H9 (cell line): ENCODE results near the gene NUDT2. TPM values are rescaled to one million over a fixed set of nuclear protein-coding genes. Genes with fewer than 3 reads are reported as not detected.

Source experiments
- DNase-seq: peaks from one replicate; pipeline ENCODE4 v3.0.0-alpha.2; 2017
- H2AFZ ChIP-seq: one replicate; pipeline ENCODE4 v1.6.1; 2013; ENCODE audit warnings: mild to moderate bottlenecking, low read length, control low read depth, moderate library complexity
- H2AK5ac ChIP-seq: 2 replicates; pipeline ENCODE4 v1.6.1; 2013; ENCODE audit warnings: low read length, control low read depth, mixed read lengths; ENCODE audit not compliant: insufficient read length
- H2BK120ac ChIP-seq: one replicate; pipeline ENCODE4 v1.6.1; 2013; ENCODE audit warnings: low read depth, mild to moderate bottlenecking, low read length, control low read depth, inconsistent platforms; ENCODE audit not compliant: poor library complexity, severe bottlenecking
- H2BK12ac ChIP-seq: 2 replicates; pipeline ENCODE4 v1.6.1; 2013; ENCODE audit warnings: low read length, control low read depth, mixed read lengths, low read depth; ENCODE audit not compliant: insufficient read length
- H2BK15ac ChIP-seq: 2 replicates; pipeline ENCODE4 v1.6.1; 2013; ENCODE audit warnings: low read depth, low read length, control low read depth
- H2BK20ac ChIP-seq: one replicate; pipeline ENCODE4 v1.6.1; 2013; ENCODE audit warnings: low read depth, mild to moderate bottlenecking, low read length, control low read depth, inconsistent platforms; ENCODE audit not compliant: poor library complexity, severe bottlenecking
- H2BK5ac ChIP-seq: 2 replicates; pipeline ENCODE4 v1.6.1; 2013; ENCODE audit warnings: low read length, control low read depth, mixed read lengths; ENCODE audit not compliant: insufficient read length
- H3K14ac ChIP-seq: 2 replicates; pipeline ENCODE4 v1.6.1; 2013; ENCODE audit warnings: low read length, control low read depth; ENCODE audit not compliant: insufficient read depth
- H3K18ac ChIP-seq: 2 replicates; pipeline ENCODE4 v1.6.1; 2013; ENCODE audit warnings: low read depth, mild to moderate bottlenecking, mixed read lengths, low read length, control low read depth; ENCODE audit not compliant: insufficient read length
- H3K23ac ChIP-seq: 2 replicates; pipeline ENCODE4 v1.6.1; 2013; ENCODE audit warnings: low read length, control low read depth, mixed read lengths, low read depth; ENCODE audit not compliant: insufficient read length
- H3K23me2 ChIP-seq: 2 replicates; pipeline ENCODE4 v1.6.1; 2013; ENCODE audit warnings: low read depth, mild to moderate bottlenecking, mixed read lengths, low read length, control low read depth; ENCODE audit not compliant: insufficient read length, poor library complexity, severe bottlenecking
- H3K27ac ChIP-seq: 2 replicates; pipeline ENCODE4 v1.5.1; 2013; ENCODE audit warnings: low read length, control low read depth, mixed read lengths, low read depth; ENCODE audit not compliant: insufficient read length
- H3K27me3 ChIP-seq: 2 replicates; pipeline ENCODE4 v1.6.1; 2013; ENCODE audit warnings: low read length, control low read depth, inconsistent platforms; ENCODE audit not compliant: insufficient read depth
- H3K4ac ChIP-seq: 2 replicates; pipeline ENCODE4 v1.6.1; 2013; ENCODE audit warnings: low read depth, mild to moderate bottlenecking, control low read depth, inconsistent platforms, low read length, moderate library complexity
- H3K4me1 ChIP-seq: 2 replicates; pipeline ENCODE4 v1.6.1; 2013; ENCODE audit warnings: low read length, control low read depth, inconsistent platforms; ENCODE audit not compliant: insufficient read depth
- H3K4me2 ChIP-seq: 2 replicates; pipeline ENCODE4 v1.6.1; 2013; ENCODE audit warnings: low read length, control low read depth, mixed read lengths; ENCODE audit not compliant: insufficient read length, insufficient read depth
- H3K56ac ChIP-seq: 2 replicates; pipeline ENCODE4 v1.6.1; 2013; ENCODE audit warnings: low read depth, mild to moderate bottlenecking, mixed read lengths, low read length, control low read depth; ENCODE audit not compliant: insufficient read length
- H3K79me1 ChIP-seq: 2 replicates; pipeline ENCODE4 v1.6.1; 2013; ENCODE audit warnings: low read depth, mild to moderate bottlenecking, moderate library complexity, low read length, control low read depth, inconsistent platforms; ENCODE audit not compliant: insufficient read depth, poor library complexity, severe bottlenecking
- H3K79me2 ChIP-seq: 2 replicates; pipeline ENCODE4 v1.6.1; 2013; ENCODE audit warnings: low read length, control low read depth, inconsistent platforms; ENCODE audit not compliant: insufficient read depth
- H3K9ac ChIP-seq: 2 replicates; pipeline ENCODE4 v1.6.1; 2013; ENCODE audit warnings: low read length, control low read depth, mixed read lengths; ENCODE audit not compliant: insufficient read length; ENCODE audit errors: extremely low read depth
- H3K9me3 ChIP-seq: one replicate; pipeline ENCODE4 v1.6.1; 2013; ENCODE audit warnings: low read depth, low read length, inconsistent platforms; ENCODE audit not compliant: control insufficient read depth
- H3T11ph ChIP-seq: one replicate; pipeline ENCODE4 v1.6.1; 2013; ENCODE audit warnings: mild to moderate bottlenecking, low read length, control low read depth, inconsistent platforms
- H4K20me1 ChIP-seq: one replicate; pipeline ENCODE4 v1.6.1; 2013; ENCODE audit not compliant: control insufficient read depth, insufficient read length, insufficient read depth
- H4K5ac ChIP-seq: 2 replicates; pipeline ENCODE4 v1.6.1; 2013; ENCODE audit warnings: low read depth, mild to moderate bottlenecking, mixed read lengths, low read length, control low read depth; ENCODE audit not compliant: insufficient read length
- H4K8ac ChIP-seq: replicated peaks from 2 replicates; pipeline ENCODE4 v1.6.1; 2013; ENCODE audit warnings: low read length, control low read depth, mixed read lengths, low read depth; ENCODE audit not compliant: insufficient read length
- H4K91ac ChIP-seq: 2 replicates; pipeline ENCODE4 v1.6.1; 2013; ENCODE audit warnings: low read depth, mild to moderate bottlenecking, moderate library complexity, mixed read lengths, low read length, control low read depth; ENCODE audit not compliant: insufficient read length
- H3K27ac Mint-ChIP-seq, 3 experiments: 2 replicates in 2 of 3; 3 replicates in 1 of 3; pipeline ENCODE4 v1.8.0; 2020 to 2021; ENCODE audit warnings: mixed read lengths in 3 of 3, mild to moderate bottlenecking in 1 of 3, moderate library complexity in 1 of 3
- H3K27me3 Mint-ChIP-seq: 2 replicates; pipeline ENCODE4 v1.8.0; 2021; ENCODE audit warnings: low read depth, mild to moderate bottlenecking, moderate library complexity, mixed read lengths
- H3K36me3 Mint-ChIP-seq, 3 experiments: 2 replicates in 2 of 3; 3 replicates in 1 of 3; pipeline ENCODE4 v1.8.0; 2020 to 2021; ENCODE audit warnings: low read depth in 3 of 3, mixed read lengths in 3 of 3; ENCODE audit not compliant: insufficient read depth in 1 of 3
- H3K4me1 Mint-ChIP-seq, 2 experiments: 2 replicates each; pipeline ENCODE4 v1.8.0; 2020; ENCODE audit warnings: mixed read lengths in 2 of 2
- H3K4me3 Mint-ChIP-seq, 2 experiments: 2 replicates in 1 of 2; 3 replicates in 1 of 2; pipeline ENCODE4 v1.8.0; 2020 to 2021; ENCODE audit warnings: mild to moderate bottlenecking in 2 of 2, mixed read lengths in 2 of 2, moderate library complexity in 1 of 2
- H3K9me3 Mint-ChIP-seq, 2 experiments: 2 replicates in 1 of 2; 3 replicates in 1 of 2; pipeline ENCODE4 v1.8.0; 2020; ENCODE audit warnings: mild to moderate bottlenecking in 2 of 2, mixed read lengths in 2 of 2, moderate library complexity in 1 of 2
- CTCF ChIP-seq: fragments of 200-600 bp; sonication (generic); conservative IDR thresholded peaks from 3 replicates; pipeline ENCODE4 v1.8.0; 2021; ENCODE audit warnings: antibody characterized with exemption, mild to moderate bottlenecking
- WGBS: extraction: QIAGEN DNeasy Blood & Tissue Kit; methylation state at CpG from one replicate; pipeline ENCODE4 v1.1.7; 2013; ENCODE audit warnings: missing lambda C conversion rate, low lambda C conversion rate, mixed read lengths; ENCODE audit not compliant: insufficient read length; ENCODE audit errors: extremely low coverage; 5-methylcytosine and 5-hydroxymethylcytosine counted together
- total RNA-seq: library from RNA; stranded (reverse); gene quantifications from 2 replicates; pipeline ENCODE4 v1.2.1, GENCODE V29; 2021

NUDT2 gene
- total RNA-seq, 1 experiment from 2014 or later, result 14.1 TPM

- H3K36me3 Mint-ChIP-seq, result peaks cover 1 to 45% (median 32%) of the 10 kb centered on the region in 3 experiments; a peak in 6 of 7 replicates
- Histone ChIP-seq H2BK5ac (no peak overlapping the region), H2BK120ac (no peak overlapping the region), H3K18ac (no peak overlapping the region), H2AK5ac (no peak overlapping the region), H3K4me1 (no peaks in the 10 kb centered on the region), H4K91ac (no peak overlapping the region), H3K79me2 (no peaks in the 10 kb centered on the region), H2BK12ac (no peak overlapping the region), H3K23ac (no peak overlapping the region), H3K27me3 (no peaks in the 10 kb centered on the region; the same call in 1 of the 2 replicates), H3K4me2 (no peak overlapping the region), H3K4ac (no peak overlapping the region), H3K79me1 (no peaks in the 10 kb centered on the region), H3K14ac (no peak overlapping the region), H4K5ac (no peak overlapping the region), H3K23me2 (no peaks in the 10 kb centered on the region), H3K56ac (no peak overlapping the region), H2BK15ac (no peak overlapping the region), H4K8ac (no peak overlapping the region), H4K20me1 (no peaks in the 10 kb centered on the region), H2AFZ (no peak overlapping the region), H3K9ac (no peak overlapping the region), H2BK20ac (no peak overlapping the region), H3K27ac (no peak overlapping the region), H3K9me3 (no peaks in the 10 kb centered on the region), H3T11ph (no peak overlapping the region)
- no CpG with 5 or more reads among the region's 5 CpGs for WGBS
- DNase-seq, result no peak
- no peak overlapping the region for H3K4me3 Mint-ChIP-seq
- peaks cover 15 to 20% of the 10 kb centered on the region in 2 experiments for H3K4me1 Mint-ChIP-seq
- TF ChIP-seq CTCF, result no peak
- no peaks in the 10 kb centered on the region for H3K27me3 Mint-ChIP-seq
- peak overlapping the region; percentile 12 to 68 (median 15); a peak in 2 of 7 replicates for H3K27ac Mint-ChIP-seq
- H3K9me3 Mint-ChIP-seq, result no peaks in the 10 kb centered on the region
Measured at GRCh38 chr9:34343090-34343489, 13.7 kb downstream of the NUDT2 start.
